HepG2 (cell line): ENCODE measurements around the gene NTMT1. TPM values are rescaled to one million over a fixed set of nuclear protein-coding genes. Genes with fewer than 3 reads are reported as not detected.

ENCODE experiments used
- CTCF ChIP-seq: sonication (generic); formaldehyde crosslinking; IDR thresholded peaks from 2 replicates; pipeline ENCODE4 v1.5.0; 2020; ENCODE audit warnings: mild to moderate bottlenecking, missing genetic modification reagents, moderate library complexity
- DMAP1 ChIP-seq: IDR thresholded peaks from 2 replicates; pipeline ENCODE4 v1.6.1; 2016
- HNF4A ChIP-seq: sonication (generic); formaldehyde crosslinking; IDR thresholded peaks from 2 replicates; pipeline ENCODE4 v1.4.0; 2020; ENCODE audit warnings: missing genetic modification reagents
- HNRNPH1 ChIP-seq: fragments of 200-400 bp; formaldehyde crosslinking; optimal IDR thresholded peaks from 2 replicates; pipeline ENCODE3; 2017; ENCODE audit warnings: mild to moderate bottlenecking, low read depth, low read length
- HOXA3 ChIP-seq: sonication (generic); formaldehyde crosslinking; IDR thresholded peaks from 2 replicates; pipeline ENCODE4 v1.5.0; 2020; ENCODE audit warnings: missing genetic modification reagents
- JUNB ChIP-seq: sonication (generic); formaldehyde crosslinking; IDR thresholded peaks from 2 replicates; pipeline ENCODE4 v1.8.0; 2022; ENCODE audit warnings: missing genetic modification reagents, mild to moderate bottlenecking, borderline replicate concordance
- NFAT5 ChIP-seq: sonication (generic); formaldehyde crosslinking; IDR thresholded peaks from 2 replicates; pipeline ENCODE4 v1.4.0; 2020; ENCODE audit warnings: missing genetic modification reagents
- NR2F6 ChIP-seq, 2 experiments: IDR thresholded peaks; 2 replicates each; pipeline ENCODE4 v1.6.1; 2016; ENCODE audit warnings: antibody characterized with exemption in 1 of 2, mild to moderate bottlenecking in 1 of 2
- PAXIP1 ChIP-seq: sonication (generic); formaldehyde crosslinking; conservative IDR thresholded peaks from 2 replicates; pipeline ENCODE4 v1.4.0; 2020; ENCODE audit warnings: mild to moderate bottlenecking, missing genetic modification reagents, moderate library complexity
- POLR2AphosphoS5 ChIP-seq: IDR thresholded peaks from 2 replicates; pipeline ENCODE4 v1.6.1; 2012; ENCODE audit warnings: low read depth, low read length
- SIN3A ChIP-seq: IDR thresholded peaks from 2 replicates; pipeline ENCODE4 v1.6.1; 2011; ENCODE audit warnings: low read depth, mild to moderate bottlenecking, control low read depth, low read length, borderline replicate concordance
- SKI ChIP-seq: fragments of 450-650 bp; IDR thresholded peaks from one replicate; pipeline ENCODE4 v1.6.1; 2018; ENCODE audit warnings: mild to moderate bottlenecking; ENCODE audit not compliant: partially characterized antibody
- THYN1 ChIP-seq: sonication (generic); formaldehyde crosslinking; IDR thresholded peaks from 2 replicates; pipeline ENCODE4 v1.8.1; 2023; ENCODE audit warnings: low read depth, mild to moderate bottlenecking, moderate library complexity, missing genetic modification reagents, borderline replicate concordance
- ZEB1 ChIP-seq: IDR thresholded peaks from 2 replicates; pipeline ENCODE4 v1.6.1; 2012; ENCODE audit warnings: mild to moderate bottlenecking, low read depth, inconsistent platforms; ENCODE audit not compliant: insufficient replicate concordance
- ZFP91 ChIP-seq: sonication (generic); formaldehyde crosslinking; IDR thresholded peaks from 2 replicates; pipeline ENCODE4 v1.9.0; 2022; ENCODE audit warnings: missing genetic modification reagents, mild to moderate bottlenecking, borderline replicate concordance
- ZNF543 ChIP-seq: sonication (generic); formaldehyde crosslinking; IDR thresholded peaks from 2 replicates; pipeline ENCODE4 v1.4.0; 2020; ENCODE audit warnings: mild to moderate bottlenecking, missing genetic modification reagents
- polyA plus RNA-seq, 8 experiments: library from polyadenylated mRNA; depleted of rRNA in 3 of 8; stranded (reverse) in 7 of 8; unstranded in 1 of 8; fragments of >200 nt; fragmentation: Illumina TruSeq in 4 of 8; extraction: Trizol in 4 of 8; gene quantifications; 2 replicates each; pipeline versions ENCODE4 v1.2.1 to v1.2.3, GENCODE V29; 2011 to 2016; ENCODE audit warnings: low read depth in 4 of 8, missing spikeins in 1 of 8, mixed read lengths in 1 of 8; ENCODE audit not compliant: insufficient read depth in 1 of 8
- total RNA-seq, 5 experiments: library from RNA; depleted of rRNA; stranded (reverse); fragments of >200 nt; fragmentation: Illumina TruSeq; extraction: Trizol; gene quantifications; 2 replicates each; pipeline ENCODE4 v1.2.3, GENCODE V29; 2016; ENCODE audit warnings: low read depth in 1 of 5

NTMT1 gene
- total and polyA plus RNA-seq, 2 of the 13 experiments (the other 11 are each of a cell fraction or from before 2014, with no cell fraction given) = 49.1 to 53.8 TPM

GRCh38 chr9:129626625-129627284, 792 bp downstream of the NTMT1 start (continued):
- TF ChIP-seq NFAT5 (CRISPR knock-in tag) = peak; percentile 23; the same call in 1 of the 2 replicates
- peak; percentile 69 for TF ChIP-seq PAXIP1 (CRISPR knock-in tag)
- TF ChIP-seq NR2F6 (IDR thresholded peaks at IDR 0.05) = no peak; the same call in 1 of the 2 replicates
- peak; percentile 40; the same call in 1 of the 2 replicates for TF ChIP-seq NR2F6 (CRISPR knock-in tag; IDR thresholded peaks at IDR 0.05)
- peak; percentile 42 for TF ChIP-seq POLR2AphosphoS5
- TF ChIP-seq THYN1 (CRISPR knock-in tag) = no peak
- peak; percentile 66 for TF ChIP-seq DMAP1
- peak; percentile 90 for TF ChIP-seq HNF4A (CRISPR knock-in tag)
- peak; percentile 15 for TF ChIP-seq SKI
- peak; percentile 17 for TF ChIP-seq ZEB1
- TF ChIP-seq HOXA3 (CRISPR knock-in tag) = peak; percentile 38; the same call in 1 of the 2 replicates
- TF ChIP-seq CTCF (CRISPR knock-in tag) = 0 out of 2 replicates have a peak, but pooled peaks have one; percentile 2
- 0 out of 2 replicates have a peak, but pooled peaks have one; percentile 44 for TF ChIP-seq ZNF543 (CRISPR knock-in tag)
- 0 out of 2 replicates have a peak, but pooled peaks have one; percentile 65 for TF ChIP-seq ZFP91 (CRISPR knock-in tag)
- TF ChIP-seq HNRNPH1 = no peak
- no peak for TF ChIP-seq JUNB
- TF ChIP-seq SIN3A = peak; percentile 62; the same call in 1 of the 2 replicates
